Measurements from ENCODE around the gene COMMD3. TPM values are rescaled to one million over a fixed set of nuclear protein-coding genes. Genes with fewer than 3 reads are reported as not detected.

The COMMD3 gene
- total RNA-seq, 1 experiment from 2014 or later = 2.6 TPM

DNA sequence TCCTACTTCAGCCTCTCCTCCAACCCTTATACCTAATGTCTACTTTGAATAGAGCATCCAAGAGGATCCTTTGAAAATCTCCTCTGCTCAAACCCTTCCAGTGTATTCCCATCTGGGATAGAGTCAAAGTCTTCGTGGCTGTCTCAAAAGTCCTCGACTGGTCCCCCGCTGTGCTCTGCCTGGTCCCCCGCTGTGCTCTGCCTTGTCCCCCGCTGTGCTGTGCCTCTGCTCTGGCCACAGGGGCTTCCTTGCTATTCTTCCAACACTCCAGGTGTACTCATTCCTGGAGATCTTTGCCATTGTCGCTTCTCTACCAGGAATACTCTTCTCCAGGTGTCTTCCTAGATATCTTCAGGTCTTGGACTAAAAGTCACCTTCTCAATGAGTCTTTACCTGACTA, 36.1 kb upstream of the COMMD3 start (continued):
- TF ChIP-seq, protein P1, sequence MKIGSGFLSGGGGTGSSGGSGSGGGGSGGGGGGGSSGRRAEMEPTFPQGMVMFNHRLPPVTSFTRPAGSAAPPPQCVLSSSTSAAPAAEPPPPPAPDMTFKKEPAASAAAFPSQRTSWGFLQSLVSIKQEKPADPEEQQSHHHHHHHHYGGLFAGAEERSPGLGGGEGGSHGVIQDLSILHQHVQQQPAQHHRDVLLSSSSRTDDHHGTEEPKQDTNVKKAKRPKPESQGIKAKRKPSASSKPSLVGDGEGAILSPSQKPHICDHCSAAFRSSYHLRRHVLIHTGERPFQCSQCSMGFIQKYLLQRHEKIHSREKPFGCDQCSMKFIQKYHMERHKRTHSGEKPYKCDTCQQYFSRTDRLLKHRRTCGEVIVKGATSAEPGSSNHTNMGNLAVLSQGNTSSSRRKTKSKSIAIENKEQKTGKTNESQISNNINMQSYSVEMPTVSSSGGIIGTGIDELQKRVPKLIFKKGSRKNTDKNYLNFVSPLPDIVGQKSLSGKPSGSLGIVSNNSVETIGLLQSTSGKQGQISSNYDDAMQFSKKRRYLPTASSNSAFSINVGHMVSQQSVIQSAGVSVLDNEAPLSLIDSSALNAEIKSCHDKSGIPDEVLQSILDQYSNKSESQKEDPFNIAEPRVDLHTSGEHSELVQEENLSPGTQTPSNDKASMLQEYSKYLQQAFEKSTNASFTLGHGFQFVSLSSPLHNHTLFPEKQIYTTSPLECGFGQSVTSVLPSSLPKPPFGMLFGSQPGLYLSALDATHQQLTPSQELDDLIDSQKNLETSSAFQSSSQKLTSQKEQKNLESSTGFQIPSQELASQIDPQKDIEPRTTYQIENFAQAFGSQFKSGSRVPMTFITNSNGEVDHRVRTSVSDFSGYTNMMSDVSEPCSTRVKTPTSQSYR (CRISPR knock-in tag; IDR thresholded peaks at IDR 0.05) = no peak
- TF ChIP-seq, protein P2, sequence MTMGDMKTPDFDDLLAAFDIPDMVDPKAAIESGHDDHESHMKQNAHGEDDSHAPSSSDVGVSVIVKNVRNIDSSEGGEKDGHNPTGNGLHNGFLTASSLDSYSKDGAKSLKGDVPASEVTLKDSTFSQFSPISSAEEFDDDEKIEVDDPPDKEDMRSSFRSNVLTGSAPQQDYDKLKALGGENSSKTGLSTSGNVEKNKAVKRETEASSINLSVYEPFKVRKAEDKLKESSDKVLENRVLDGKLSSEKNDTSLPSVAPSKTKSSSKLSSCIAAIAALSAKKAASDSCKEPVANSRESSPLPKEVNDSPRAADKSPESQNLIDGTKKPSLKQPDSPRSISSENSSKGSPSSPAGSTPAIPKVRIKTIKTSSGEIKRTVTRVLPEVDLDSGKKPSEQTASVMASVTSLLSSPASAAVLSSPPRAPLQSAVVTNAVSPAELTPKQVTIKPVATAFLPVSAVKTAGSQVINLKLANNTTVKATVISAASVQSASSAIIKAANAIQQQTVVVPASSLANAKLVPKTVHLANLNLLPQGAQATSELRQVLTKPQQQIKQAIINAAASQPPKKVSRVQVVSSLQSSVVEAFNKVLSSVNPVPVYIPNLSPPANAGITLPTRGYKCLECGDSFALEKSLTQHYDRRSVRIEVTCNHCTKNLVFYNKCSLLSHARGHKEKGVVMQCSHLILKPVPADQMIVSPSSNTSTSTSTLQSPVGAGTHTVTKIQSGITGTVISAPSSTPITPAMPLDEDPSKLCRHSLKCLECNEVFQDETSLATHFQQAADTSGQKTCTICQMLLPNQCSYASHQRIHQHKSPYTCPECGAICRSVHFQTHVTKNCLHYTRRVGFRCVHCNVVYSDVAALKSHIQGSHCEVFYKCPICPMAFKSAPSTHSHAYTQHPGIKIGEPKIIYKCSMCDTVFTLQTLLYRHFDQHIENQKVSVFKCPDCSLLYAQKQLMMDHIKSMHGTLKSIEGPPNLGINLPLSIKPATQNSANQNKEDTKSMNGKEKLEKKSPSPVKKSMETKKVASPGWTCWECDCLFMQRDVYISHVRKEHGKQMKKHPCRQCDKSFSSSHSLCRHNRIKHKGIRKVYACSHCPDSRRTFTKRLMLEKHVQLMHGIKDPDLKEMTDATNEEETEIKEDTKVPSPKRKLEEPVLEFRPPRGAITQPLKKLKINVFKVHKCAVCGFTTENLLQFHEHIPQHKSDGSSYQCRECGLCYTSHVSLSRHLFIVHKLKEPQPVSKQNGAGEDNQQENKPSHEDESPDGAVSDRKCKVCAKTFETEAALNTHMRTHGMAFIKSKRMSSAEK (CRISPR knock-in tag; IDR thresholded peaks at IDR 0.05; ENCODE audit: borderline replicate concordance) = no peak
- TF ChIP-seq MYBL2 (CRISPR knock-in tag; IDR thresholded peaks at IDR 0.05) (no peak), ZNF232 (CRISPR knock-in tag; IDR thresholded peaks at IDR 0.05) (no peak), ZNF317 (CRISPR knock-in tag; IDR thresholded peaks at IDR 0.05; ENCODE audit: borderline replicate concordance, low read depth) (no peak)
- TF ChIP-seq, protein P3, sequence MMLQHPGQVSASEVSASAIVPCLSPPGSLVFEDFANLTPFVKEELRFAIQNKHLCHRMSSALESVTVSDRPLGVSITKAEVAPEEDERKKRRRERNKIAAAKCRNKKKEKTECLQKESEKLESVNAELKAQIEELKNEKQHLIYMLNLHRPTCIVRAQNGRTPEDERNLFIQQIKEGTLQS (CRISPR knock-in tag; conservative IDR thresholded peaks at IDR 0.05) = no peak
- TF ChIP-seq, protein P4, sequence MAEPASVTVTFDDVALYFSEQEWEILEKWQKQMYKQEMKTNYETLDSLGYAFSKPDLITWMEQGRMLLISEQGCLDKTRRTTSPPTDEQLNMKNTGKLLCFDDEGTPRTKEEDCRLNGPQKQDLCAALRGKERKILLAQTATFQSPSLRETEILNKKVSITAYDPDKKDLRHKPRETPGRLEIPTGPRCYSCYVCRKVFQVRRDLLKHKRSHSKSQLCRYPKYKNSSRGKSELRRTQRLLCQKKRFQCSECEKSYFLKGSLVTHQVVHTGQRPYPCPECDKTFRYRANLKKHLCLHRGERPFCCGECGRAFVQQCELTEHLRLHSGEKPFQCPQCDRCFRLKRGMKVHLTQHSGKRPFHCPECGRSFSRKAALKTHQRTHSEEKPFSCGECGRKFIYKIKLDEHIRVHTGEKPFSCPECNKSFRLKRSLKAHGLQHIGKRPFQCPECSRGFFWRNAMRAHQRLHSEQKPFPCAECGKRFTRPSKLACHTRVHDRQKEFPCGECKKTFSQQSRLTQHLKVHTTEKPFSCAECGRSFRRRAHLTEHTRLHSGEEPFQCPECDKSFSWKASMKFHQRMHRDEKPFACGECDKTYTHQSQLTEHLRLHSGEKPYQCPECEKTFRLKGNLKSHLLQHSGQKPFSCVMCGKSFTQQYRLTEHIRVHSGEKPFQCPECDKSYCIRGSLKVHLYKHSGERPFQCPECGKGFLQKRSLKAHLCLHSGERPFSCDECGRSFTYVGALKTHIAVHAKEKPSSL (CRISPR knock-in tag; conservative IDR thresholded peaks at IDR 0.05) = no peak
- TF ChIP-seq, protein P5, sequence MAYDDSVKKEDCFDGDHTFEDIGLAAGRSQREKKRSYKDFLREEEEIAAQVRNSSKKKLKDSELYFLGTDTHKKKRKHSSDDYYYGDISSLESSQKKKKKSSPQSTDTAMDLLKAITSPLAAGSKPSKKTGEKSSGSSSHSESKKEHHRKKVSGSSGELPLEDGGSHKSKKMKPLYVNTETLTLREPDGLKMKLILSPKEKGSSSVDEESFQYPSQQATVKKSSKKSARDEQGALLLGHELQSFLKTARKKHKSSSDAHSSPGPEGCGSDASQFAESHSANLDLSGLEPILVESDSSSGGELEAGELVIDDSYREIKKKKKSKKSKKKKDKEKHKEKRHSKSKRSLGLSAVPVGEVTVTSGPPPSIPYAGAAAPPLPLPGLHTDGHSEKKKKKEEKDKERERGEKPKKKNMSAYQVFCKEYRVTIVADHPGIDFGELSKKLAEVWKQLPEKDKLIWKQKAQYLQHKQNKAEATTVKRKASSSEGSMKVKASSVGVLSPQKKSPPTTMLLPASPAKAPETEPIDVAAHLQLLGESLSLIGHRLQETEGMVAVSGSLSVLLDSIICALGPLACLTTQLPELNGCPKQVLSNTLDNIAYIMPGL (CRISPR knock-in tag; IDR thresholded peaks at IDR 0.05) = no peak

DNA sequence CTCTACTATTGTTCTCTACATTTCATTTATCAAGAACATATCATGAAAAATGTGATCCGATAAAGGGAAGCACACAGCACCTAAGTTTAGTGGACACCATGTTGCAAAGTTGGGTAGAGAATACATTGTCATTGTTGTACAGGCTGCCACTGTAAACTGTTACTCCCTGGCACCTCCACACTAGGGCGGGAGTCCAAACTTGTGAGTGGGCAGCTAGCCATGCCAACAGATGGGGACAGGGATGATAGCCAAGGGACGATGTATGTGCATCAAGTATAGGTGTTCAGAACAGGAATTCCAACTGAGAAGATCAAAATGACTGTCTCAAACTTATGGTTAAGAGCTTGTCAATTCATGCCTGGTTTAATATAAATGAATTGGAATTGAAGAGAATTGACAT, 31.1 kb upstream of the COMMD3 start:
- no peaks in the 10 kb centered on the region for H3K36me3 Mint-ChIP-seq
- no peak for DNase-seq (ENCODE audit: low spot score)
- no peaks in the 10 kb centered on the region; the same call in 1 of the 2 replicates for H3K27me3 Mint-ChIP-seq (ENCODE audit: low read depth)
- no peak for ATAC-seq
- H3K4me1 Mint-ChIP-seq = peaks cover 8% of the 10 kb centered on the region
- H3K9me3 Mint-ChIP-seq = peaks cover 6% of the 10 kb centered on the region; the same call in 1 of the 2 replicates
- no peak overlapping the region for H3K4me3 Mint-ChIP-seq
- ChIA-PET CTCF (no interaction called here), POLR2A (no interaction called here)
- no peak overlapping the region for H3K27ac Mint-ChIP-seq
- TF ChIP-seq SMAD4 (CRISPR knock-in tag; IDR thresholded peaks at IDR 0.05) (no peak), ELF4 (CRISPR knock-in tag; IDR thresholded peaks at IDR 0.05; ENCODE audit: low read depth) (no peak), JUN (CRISPR knock-in tag; IDR thresholded peaks at IDR 0.05) (no peak), NR3C1 (CRISPR knock-in tag; conservative IDR thresholded peaks at IDR 0.05; ENCODE audit: low read depth) (no peak), GRHL2 (CRISPR knock-in tag; IDR thresholded peaks at IDR 0.05; ENCODE audit: insufficient replicate concordance, severe bottlenecking) (no peak), CREB1 (CRISPR knock-in tag; IDR thresholded peaks at IDR 0.05) (no peak), ESRRA (CRISPR knock-in tag; IDR thresholded peaks at IDR 0.05; ENCODE audit: borderline replicate concordance) (no peak)
- TF ChIP-seq, protein P6, sequence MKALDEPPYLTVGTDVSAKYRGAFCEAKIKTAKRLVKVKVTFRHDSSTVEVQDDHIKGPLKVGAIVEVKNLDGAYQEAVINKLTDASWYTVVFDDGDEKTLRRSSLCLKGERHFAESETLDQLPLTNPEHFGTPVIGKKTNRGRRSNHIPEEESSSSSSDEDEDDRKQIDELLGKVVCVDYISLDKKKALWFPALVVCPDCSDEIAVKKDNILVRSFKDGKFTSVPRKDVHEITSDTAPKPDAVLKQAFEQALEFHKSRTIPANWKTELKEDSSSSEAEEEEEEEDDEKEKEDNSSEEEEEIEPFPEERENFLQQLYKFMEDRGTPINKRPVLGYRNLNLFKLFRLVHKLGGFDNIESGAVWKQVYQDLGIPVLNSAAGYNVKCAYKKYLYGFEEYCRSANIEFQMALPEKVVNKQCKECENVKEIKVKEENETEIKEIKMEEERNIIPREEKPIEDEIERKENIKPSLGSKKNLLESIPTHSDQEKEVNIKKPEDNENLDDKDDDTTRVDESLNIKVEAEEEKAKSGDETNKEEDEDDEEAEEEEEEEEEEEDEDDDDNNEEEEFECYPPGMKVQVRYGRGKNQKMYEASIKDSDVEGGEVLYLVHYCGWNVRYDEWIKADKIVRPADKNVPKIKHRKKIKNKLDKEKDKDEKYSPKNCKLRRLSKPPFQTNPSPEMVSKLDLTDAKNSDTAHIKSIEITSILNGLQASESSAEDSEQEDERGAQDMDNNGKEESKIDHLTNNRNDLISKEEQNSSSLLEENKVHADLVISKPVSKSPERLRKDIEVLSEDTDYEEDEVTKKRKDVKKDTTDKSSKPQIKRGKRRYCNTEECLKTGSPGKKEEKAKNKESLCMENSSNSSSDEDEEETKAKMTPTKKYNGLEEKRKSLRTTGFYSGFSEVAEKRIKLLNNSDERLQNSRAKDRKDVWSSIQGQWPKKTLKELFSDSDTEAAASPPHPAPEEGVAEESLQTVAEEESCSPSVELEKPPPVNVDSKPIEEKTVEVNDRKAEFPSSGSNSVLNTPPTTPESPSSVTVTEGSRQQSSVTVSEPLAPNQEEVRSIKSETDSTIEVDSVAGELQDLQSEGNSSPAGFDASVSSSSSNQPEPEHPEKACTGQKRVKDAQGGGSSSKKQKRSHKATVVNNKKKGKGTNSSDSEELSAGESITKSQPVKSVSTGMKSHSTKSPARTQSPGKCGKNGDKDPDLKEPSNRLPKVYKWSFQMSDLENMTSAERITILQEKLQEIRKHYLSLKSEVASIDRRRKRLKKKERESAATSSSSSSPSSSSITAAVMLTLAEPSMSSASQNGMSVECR (CRISPR knock-in tag; IDR thresholded peaks at IDR 0.05; ENCODE audit: borderline replicate concordance) = no peak
- TF ChIP-seq, protein P7, sequence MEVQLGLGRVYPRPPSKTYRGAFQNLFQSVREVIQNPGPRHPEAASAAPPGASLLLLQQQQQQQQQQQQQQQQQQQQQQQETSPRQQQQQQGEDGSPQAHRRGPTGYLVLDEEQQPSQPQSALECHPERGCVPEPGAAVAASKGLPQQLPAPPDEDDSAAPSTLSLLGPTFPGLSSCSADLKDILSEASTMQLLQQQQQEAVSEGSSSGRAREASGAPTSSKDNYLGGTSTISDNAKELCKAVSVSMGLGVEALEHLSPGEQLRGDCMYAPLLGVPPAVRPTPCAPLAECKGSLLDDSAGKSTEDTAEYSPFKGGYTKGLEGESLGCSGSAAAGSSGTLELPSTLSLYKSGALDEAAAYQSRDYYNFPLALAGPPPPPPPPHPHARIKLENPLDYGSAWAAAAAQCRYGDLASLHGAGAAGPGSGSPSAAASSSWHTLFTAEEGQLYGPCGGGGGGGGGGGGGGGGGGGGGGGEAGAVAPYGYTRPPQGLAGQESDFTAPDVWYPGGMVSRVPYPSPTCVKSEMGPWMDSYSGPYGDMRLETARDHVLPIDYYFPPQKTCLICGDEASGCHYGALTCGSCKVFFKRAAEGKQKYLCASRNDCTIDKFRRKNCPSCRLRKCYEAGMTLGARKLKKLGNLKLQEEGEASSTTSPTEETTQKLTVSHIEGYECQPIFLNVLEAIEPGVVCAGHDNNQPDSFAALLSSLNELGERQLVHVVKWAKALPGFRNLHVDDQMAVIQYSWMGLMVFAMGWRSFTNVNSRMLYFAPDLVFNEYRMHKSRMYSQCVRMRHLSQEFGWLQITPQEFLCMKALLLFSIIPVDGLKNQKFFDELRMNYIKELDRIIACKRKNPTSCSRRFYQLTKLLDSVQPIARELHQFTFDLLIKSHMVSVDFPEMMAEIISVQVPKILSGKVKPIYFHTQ (CRISPR knock-in tag; IDR thresholded peaks at IDR 0.05) = no peak
